IMR-90 (cell line): ENCODE data around the gene TMEM140. TPM values are rescaled to one million over a fixed set of nuclear protein-coding genes. Genes with fewer than 3 reads are reported as not detected.
A peak's percentile ranks its signal among the peaks of the same experiment; 100 is the strongest.

Experiments used
- ATAC-seq: fragments of 200-7000 bp; cut with Tn5 transposase; 2 replicates; pipeline ENCODE4 v1.9.1; 2020; ENCODE audit warnings: low read depth, mild to moderate bottlenecking, moderate library complexity
- BruUV-seq: library from RNA; stranded (reverse); fragments of 400-500 nt; replicated peaks from 2 replicates; lab custom pipeline; 2021; lab: Mats Ljungman, UMichigan
- CTCF ChIA-PET: fragments of 300-600 bp; formaldehyde crosslinking; extraction: SDS; loops from one replicate; lab custom pipeline; 2021; ENCODE audit warnings: antibody characterized with exemption; lab: Yijun Ruan, JAX
- POLR2A ChIA-PET: fragments of 300-600 bp; sonication (Branson Sonifier 250); formaldehyde crosslinking; loops from one replicate; lab custom pipeline; 2022; ENCODE audit warnings: antibody characterized with exemption; ENCODE audit not compliant: unreplicated experiment; lab: Charles Lee
- DNase-seq: peaks from one replicate; pipeline ENCODE4 v3.0.0; 2013
- H2AFZ ChIP-seq: replicated peaks from 2 replicates; pipeline ENCODE3; 2013; ENCODE audit warnings: low read length, mild to moderate bottlenecking; ENCODE audit not compliant: poor library complexity
- H2AK5ac ChIP-seq: 2 replicates; pipeline ENCODE4 v1.6.1; 2013; ENCODE audit warnings: low read depth, low read length, inconsistent platforms
- H2AK9ac ChIP-seq: replicated peaks from 2 replicates; pipeline ENCODE3; 2013; ENCODE audit warnings: mild to moderate bottlenecking, low read depth, low read length, moderate library complexity; ENCODE audit not compliant: poor library complexity
- H2BK120ac ChIP-seq: 2 replicates; pipeline ENCODE4 v1.6.1; 2013; ENCODE audit warnings: low read depth, low read length, inconsistent platforms
- H2BK15ac ChIP-seq: 3 replicates; pipeline ENCODE4 v1.6.1; 2013; ENCODE audit warnings: low read depth, low read length, inconsistent platforms
- H2BK20ac ChIP-seq: 2 replicates; pipeline ENCODE4 v1.6.1; 2013; ENCODE audit warnings: low read depth, mild to moderate bottlenecking, inconsistent platforms, low read length, moderate library complexity
- H2BK5ac ChIP-seq: 2 replicates; pipeline ENCODE4 v1.6.1; 2013; ENCODE audit warnings: mild to moderate bottlenecking, low read depth, low read length, inconsistent platforms; ENCODE audit not compliant: poor library complexity, severe bottlenecking
- H3K14ac ChIP-seq: replicated peaks from 2 replicates; pipeline ENCODE4 v1.6.1; 2013; ENCODE audit warnings: low read depth, low read length, inconsistent platforms
- H3K18ac ChIP-seq: 2 replicates; pipeline ENCODE4 v1.6.1; 2013; ENCODE audit warnings: low read depth, low read length, control low read depth
- H3K23ac ChIP-seq: 2 replicates; pipeline ENCODE4 v1.6.1; 2013; ENCODE audit warnings: low read depth, low read length, inconsistent platforms
- H3K27ac ChIP-seq: 2 replicates; pipeline ENCODE4 v1.5.1; 2013; ENCODE audit warnings: mild to moderate bottlenecking, control low read depth, low read length; ENCODE audit not compliant: insufficient read depth
- H3K27me3 ChIP-seq: 2 replicates; pipeline ENCODE4 v1.6.1; 2013; ENCODE audit warnings: low read length; ENCODE audit not compliant: control insufficient read depth, insufficient read depth
- H3K36me3 ChIP-seq: 2 replicates; pipeline ENCODE4 v1.6.1; 2013; ENCODE audit warnings: low read length, mixed read lengths; ENCODE audit not compliant: control insufficient read depth, insufficient read depth
- H3K4ac ChIP-seq: 2 replicates; pipeline ENCODE4 v1.6.1; 2013; ENCODE audit warnings: low read depth, low read length, inconsistent platforms
- H3K4me1 ChIP-seq: 2 replicates; pipeline ENCODE4 v1.6.1; 2013; ENCODE audit warnings: low read length, mixed read lengths; ENCODE audit not compliant: control insufficient read depth, insufficient read depth
- H3K4me2 ChIP-seq: 2 replicates; pipeline ENCODE4 v1.6.1; 2013; ENCODE audit warnings: low read depth, mild to moderate bottlenecking, control low read depth, low read length, moderate library complexity
- H3K4me3 ChIP-seq: 2 replicates; pipeline ENCODE4 v1.5.1; 2013; ENCODE audit warnings: low read depth, mild to moderate bottlenecking, control low read depth, low read length, moderate library complexity; ENCODE audit not compliant: insufficient read depth
- H3K56ac ChIP-seq: 2 replicates; pipeline ENCODE4 v1.6.1; 2013; ENCODE audit warnings: low read length, inconsistent platforms; ENCODE audit not compliant: insufficient read depth; ENCODE audit errors: extremely low read depth
- H3K79me1 ChIP-seq, 2 experiments: 2 replicates each; pipeline ENCODE4 v1.6.1; 2013; ENCODE audit warnings: low read length in 2 of 2, inconsistent platforms in 1 of 2, low read depth in 1 of 2
- H3K9ac ChIP-seq: 2 replicates; pipeline ENCODE4 v1.6.1; 2013; ENCODE audit warnings: low read depth, low read length, control low read depth
- H3K9me1 ChIP-seq: 2 replicates; pipeline ENCODE4 v1.6.1; 2013; ENCODE audit warnings: low read length, inconsistent platforms; ENCODE audit not compliant: insufficient read depth
- H3K9me3 ChIP-seq: 2 replicates; pipeline ENCODE4 v1.6.1; 2013; ENCODE audit warnings: low read length; ENCODE audit not compliant: control insufficient read depth, insufficient read depth
- H4K20me1 ChIP-seq: 2 replicates; pipeline ENCODE4 v1.6.1; 2013; ENCODE audit warnings: low read length, inconsistent platforms; ENCODE audit not compliant: insufficient read depth
- H4K5ac ChIP-seq: 2 replicates; pipeline ENCODE4 v1.6.1; 2013; ENCODE audit warnings: mild to moderate bottlenecking, low read depth, low read length, control low read depth
- H4K8ac ChIP-seq, 2 experiments: 2 replicates each; pipeline ENCODE4 v1.6.1; 2013; ENCODE audit warnings: low read depth in 2 of 2, low read length in 2 of 2, control low read depth in 1 of 2, inconsistent platforms in 1 of 2
- H4K91ac ChIP-seq: 2 replicates; pipeline ENCODE4 v1.6.1; 2013; ENCODE audit warnings: low read depth, low read length, inconsistent platforms; ENCODE audit not compliant: insufficient read depth
- BHLHE40 ChIP-seq: fragments of 150-350 bp; IDR thresholded peaks from 2 replicates; pipeline ENCODE4 v1.6.1; 2016; ENCODE audit warnings: mild to moderate bottlenecking, low read depth, low read length
- CEBPB ChIP-seq: IDR thresholded peaks from 2 replicates; pipeline ENCODE4 v1.6.1; 2012; ENCODE audit warnings: low read depth, low read length, improper control_type of control experiment
- CHD1 ChIP-seq: IDR thresholded peaks from 2 replicates; pipeline ENCODE4 v1.6.1; 2012; ENCODE audit warnings: low read depth, low read length, improper control_type of control experiment
- FOS ChIP-seq: fragments of 150-350 bp; IDR thresholded peaks from 2 replicates; pipeline ENCODE4 v1.6.1; 2016; ENCODE audit warnings: low read depth, low read length
- MAFK ChIP-seq: IDR thresholded peaks from 2 replicates; pipeline ENCODE4 v1.6.1; 2012; ENCODE audit warnings: low read depth, low read length, improper control_type of control experiment
- MAZ ChIP-seq: IDR thresholded peaks from 2 replicates; pipeline ENCODE4 v1.6.1; 2012; ENCODE audit warnings: low read depth, mild to moderate bottlenecking, low read length, improper control_type of control experiment, moderate library complexity, borderline replicate concordance
- MXI1 ChIP-seq: IDR thresholded peaks from 2 replicates; pipeline ENCODE4 v1.6.1; 2012; ENCODE audit warnings: low read depth, mild to moderate bottlenecking, low read length, moderate library complexity, borderline replicate concordance
- NFE2L2 ChIP-seq: fragments of 150-350 bp; IDR thresholded peaks from 2 replicates; pipeline ENCODE4 v1.6.1; 2016; ENCODE audit warnings: low read depth, mild to moderate bottlenecking, low read length
- POLR2A ChIP-seq: IDR thresholded peaks from 2 replicates; pipeline ENCODE4 v1.6.1; 2012; ENCODE audit warnings: mild to moderate bottlenecking, low read depth, low read length
- RAD21 ChIP-seq: IDR thresholded peaks from 2 replicates; pipeline ENCODE4 v1.6.1; 2012; ENCODE audit warnings: low read length, improper control_type of control experiment
- RCOR1 ChIP-seq: IDR thresholded peaks from 2 replicates; pipeline ENCODE4 v1.6.1; 2012; ENCODE audit warnings: mild to moderate bottlenecking, low read length, improper control_type of control experiment; ENCODE audit not compliant: insufficient replicate concordance
- RFX5 ChIP-seq: IDR thresholded peaks from 2 replicates; pipeline ENCODE4 v1.8.0; 2012; ENCODE audit warnings: low read depth, mild to moderate bottlenecking, low read length, moderate library complexity
- SMC3 ChIP-seq: fragments of 150-350 bp; IDR thresholded peaks from 2 replicates; pipeline ENCODE4 v1.6.1; 2016; ENCODE audit warnings: low read depth, mild to moderate bottlenecking, antibody characterized with exemption, low read length, moderate library complexity
- WGBS, 2 experiments: methylation state at CpG; one replicate each; pipeline versions ENCODE4 v1.1.5 to v1.1.7; 2013; ENCODE audit warnings: missing lambda C conversion rate in 2 of 2; ENCODE audit not compliant: insufficient read length in 1 of 2; ENCODE audit errors: extremely low coverage in 2 of 2; 5-methylcytosine and 5-hydroxymethylcytosine counted together
- dilution Hi-C: fragments of 300-500 bp; cut with HindIII; formaldehyde crosslinking; loops from one replicate; pipeline ENCODE4 v1.14.3; 2018; ENCODE audit warnings: low sequenced_read_pairs; ENCODE audit not compliant: unreplicated experiment
- in situ Hi-C: fragments of 300-500 bp; cut with MboI; formaldehyde crosslinking; loops from 3 replicates; pipeline ENCODE4 v1.14.3; 2019; ENCODE audit warnings: low sequenced_read_pairs, inconsistent platforms, mixed read lengths
- intact Hi-C: fragments of 100-400 bp; cut with micrococcal nuclease; formaldehyde crosslinking; loops from 2 replicates; pipeline ENCODE4 v1.10.0; 2022
- polyA plus RNA-seq, 3 experiments: library from polyadenylated mRNA; depleted of rRNA; stranded (reverse); fragments of >200 nt; gene quantifications; 2 replicates each; pipeline ENCODE4 v1.2.3, GENCODE V29; 2012; ENCODE audit warnings: low replicate concordance in 1 of 3
- total RNA-seq: library from RNA; depleted of rRNA; stranded (reverse); fragments of >200 nt; gene quantifications from 2 replicates; pipeline ENCODE4 v1.2.3, GENCODE V29; 2012
- TF ChIP-seq, protein P1 (sequence below): fragments of 150-350 bp; IDR thresholded peaks from 2 replicates; pipeline ENCODE4 v1.6.1; 2016; ENCODE audit warnings: low read depth, mild to moderate bottlenecking, low read length, moderate library complexity, borderline replicate concordance
- TF ChIP-seq, protein P2 (sequence below): conservative IDR thresholded peaks from 2 replicates; pipeline ENCODE4 v1.5.1; 2012; ENCODE audit warnings: mild to moderate bottlenecking, low read depth, low read length, improper control_type of control experiment
- TF ChIP-seq, protein P3 (sequence below): fragments of 150-350 bp; IDR thresholded peaks from 2 replicates; pipeline ENCODE4 v1.6.1; 2017; ENCODE audit warnings: mild to moderate bottlenecking, antibody characterized with exemption, low read length, low read depth

Gene TMEM140
- total and polyA plus RNA-seq, 2 of the 4 experiments (the other 2 are of a cell fraction) = 0.24 to 0.72 TPM

DNA sequence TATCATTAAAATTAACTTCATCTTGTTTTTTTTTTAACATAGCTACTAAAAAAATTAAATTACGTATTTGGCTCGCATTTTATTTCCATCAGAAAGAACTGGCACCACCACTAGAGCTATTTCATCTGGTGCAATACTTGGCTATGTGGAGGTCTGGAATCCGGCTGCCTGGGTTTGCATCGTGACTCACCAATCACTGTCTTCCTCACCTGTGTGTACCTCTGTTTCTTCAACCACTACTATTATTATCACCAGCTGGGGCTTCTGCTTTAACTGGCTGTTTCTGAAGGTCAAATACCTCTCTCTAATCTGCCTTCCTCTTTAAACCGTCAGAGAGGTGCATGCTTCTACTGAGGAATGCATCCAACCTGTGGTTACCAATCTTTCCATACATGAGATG, 57.0 kb downstream of the TMEM140 start:
- H4K91ac ChIP-seq = 0 out of 2 replicates have a peak overlapping the region, but pooled peaks have one; percentile 1
- H3K4me1 ChIP-seq = peaks cover 8% of the 10 kb centered on the region; the same call in 1 of the 2 replicates
- no peak overlapping the region for H3K56ac ChIP-seq
- peaks cover 8 to 29% of the 10 kb centered on the region in 2 experiments for H3K79me1 ChIP-seq
- H3K18ac ChIP-seq = no peak overlapping the region
- in situ Hi-C loops (no loop called here), intact Hi-C loops (no loop called here), dilution Hi-C loops (no loop called here)
- H2BK5ac ChIP-seq = no peak overlapping the region
- H3K9ac ChIP-seq = no peak overlapping the region
- H4K8ac ChIP-seq = peak overlapping the region in 1 of 2 experiments; percentile 9; a peak in 1 of 4 replicates
- no peak overlapping the region for H2AK5ac ChIP-seq
- H3K4me3 ChIP-seq = no peak overlapping the region
- H3K36me3 ChIP-seq = peaks cover 9% of the 10 kb centered on the region
- CTCF ChIA-PET = interaction anchor here (0.6 to 1.0 kb wide), 3 partner anchors 26 to 748 kb away, joined by 3 to 4 read pairs (median 3); no protein-coding TSS in a partner anchor
- no peak overlapping the region for H3K4me2 ChIP-seq
- no peaks in the 10 kb centered on the region for H4K20me1 ChIP-seq
- peak overlapping the region; percentile 68 for H2BK120ac ChIP-seq
- 0 out of 2 replicates have a peak overlapping the region, but pooled peaks have one; percentile 2 for H3K14ac ChIP-seq
- no peak overlapping the region for H2BK20ac ChIP-seq
- TF ChIP-seq, protein P1, sequence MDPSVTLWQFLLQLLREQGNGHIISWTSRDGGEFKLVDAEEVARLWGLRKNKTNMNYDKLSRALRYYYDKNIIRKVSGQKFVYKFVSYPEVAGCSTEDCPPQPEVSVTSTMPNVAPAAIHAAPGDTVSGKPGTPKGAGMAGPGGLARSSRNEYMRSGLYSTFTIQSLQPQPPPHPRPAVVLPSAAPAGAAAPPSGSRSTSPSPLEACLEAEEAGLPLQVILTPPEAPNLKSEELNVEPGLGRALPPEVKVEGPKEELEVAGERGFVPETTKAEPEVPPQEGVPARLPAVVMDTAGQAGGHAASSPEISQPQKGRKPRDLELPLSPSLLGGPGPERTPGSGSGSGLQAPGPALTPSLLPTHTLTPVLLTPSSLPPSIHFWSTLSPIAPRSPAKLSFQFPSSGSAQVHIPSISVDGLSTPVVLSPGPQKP = no peak
- TF ChIP-seq, protein P2, sequence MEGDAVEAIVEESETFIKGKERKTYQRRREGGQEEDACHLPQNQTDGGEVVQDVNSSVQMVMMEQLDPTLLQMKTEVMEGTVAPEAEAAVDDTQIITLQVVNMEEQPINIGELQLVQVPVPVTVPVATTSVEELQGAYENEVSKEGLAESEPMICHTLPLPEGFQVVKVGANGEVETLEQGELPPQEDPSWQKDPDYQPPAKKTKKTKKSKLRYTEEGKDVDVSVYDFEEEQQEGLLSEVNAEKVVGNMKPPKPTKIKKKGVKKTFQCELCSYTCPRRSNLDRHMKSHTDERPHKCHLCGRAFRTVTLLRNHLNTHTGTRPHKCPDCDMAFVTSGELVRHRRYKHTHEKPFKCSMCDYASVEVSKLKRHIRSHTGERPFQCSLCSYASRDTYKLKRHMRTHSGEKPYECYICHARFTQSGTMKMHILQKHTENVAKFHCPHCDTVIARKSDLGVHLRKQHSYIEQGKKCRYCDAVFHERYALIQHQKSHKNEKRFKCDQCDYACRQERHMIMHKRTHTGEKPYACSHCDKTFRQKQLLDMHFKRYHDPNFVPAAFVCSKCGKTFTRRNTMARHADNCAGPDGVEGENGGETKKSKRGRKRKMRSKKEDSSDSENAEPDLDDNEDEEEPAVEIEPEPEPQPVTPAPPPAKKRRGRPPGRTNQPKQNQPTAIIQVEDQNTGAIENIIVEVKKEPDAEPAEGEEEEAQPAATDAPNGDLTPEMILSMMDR = no peak
- TF ChIP-seq MXI1 = no peak
- TF ChIP-seq MAZ = no peak
- TF ChIP-seq, protein P3, sequence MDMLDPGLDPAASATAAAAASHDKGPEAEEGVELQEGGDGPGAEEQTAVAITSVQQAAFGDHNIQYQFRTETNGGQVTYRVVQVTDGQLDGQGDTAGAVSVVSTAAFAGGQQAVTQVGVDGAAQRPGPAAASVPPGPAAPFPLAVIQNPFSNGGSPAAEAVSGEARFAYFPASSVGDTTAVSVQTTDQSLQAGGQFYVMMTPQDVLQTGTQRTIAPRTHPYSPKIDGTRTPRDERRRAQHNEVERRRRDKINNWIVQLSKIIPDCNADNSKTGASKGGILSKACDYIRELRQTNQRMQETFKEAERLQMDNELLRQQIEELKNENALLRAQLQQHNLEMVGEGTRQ = no peak
- TF ChIP-seq MAFK = no peak
- TF ChIP-seq RCOR1 = no peak
- no peak for TF ChIP-seq SMC3
- TF ChIP-seq BHLHE40 = no peak
- TF ChIP-seq POLR2A = no peak
- TF ChIP-seq RAD21 = no peak
- no peak for TF ChIP-seq RFX5
- no peak for TF ChIP-seq CEBPB
- TF ChIP-seq CHD1 = no peak
- TF ChIP-seq NFE2L2 = no peak
- TF ChIP-seq FOS = no peak
- no peaks in the 10 kb centered on the region for H3K9me3 ChIP-seq
- H2AK9ac ChIP-seq = no peak overlapping the region
- H2BK15ac ChIP-seq = 0 out of 3 replicates have a peak overlapping the region, but pooled peaks have one; percentile 11
- 86% methylated on average over 1 of the region's 5 CpGs; no CpG with 5 or more reads in 1 of the 2 experiments for WGBS, 2 experiments
- H3K4ac ChIP-seq = peak overlapping the region; percentile 29; the same call in 1 of the 2 replicates
- H3K27ac ChIP-seq = no peak overlapping the region
- H3K23ac ChIP-seq = no peak overlapping the region
- POLR2A ChIA-PET = no interaction called here
- no peak overlapping the region for H2AFZ ChIP-seq
- DNase-seq = no peak
- H4K5ac ChIP-seq = no peak overlapping the region
- BruUV-seq = no TSS peak
- no peaks in the 10 kb centered on the region for H3K27me3 ChIP-seq
- ATAC-seq = no peak
- peaks cover 20% of the 10 kb centered on the region for H3K9me1 ChIP-seq
